BJ (cell line): ENCODE data around the gene APOL4. TPM values are rescaled to one million over a fixed set of nuclear protein-coding genes. Genes with fewer than 3 reads are reported as not detected.
"Not testable (repeated sequence)": the region's sequence is repeated elsewhere in the genome, so short reads cannot be mapped to it uniquely, and the experiment has no call there.

Experiments used
- CTCF ChIA-PET: fragments of 350-600 bp; formaldehyde crosslinking; extraction: SDS; loops from one replicate; lab custom pipeline; 2021; ENCODE audit warnings: antibody characterized with exemption, inconsistent platforms; lab: Yijun Ruan, JAX
- POLR2A ChIA-PET: fragments of 300-600 bp; sonication (Branson Sonifier 250); formaldehyde crosslinking; extraction: SDS; loops from one replicate; lab custom pipeline; 2021; ENCODE audit warnings: antibody characterized with exemption; lab: Charles Lee
- DNase-seq: peaks from one replicate; pipeline ENCODE4 v3.0.0-alpha.2; 2011; ENCODE audit warnings: low read depth
- H3K27me3 ChIP-seq: 2 replicates; pipeline ENCODE4 v1.6.0; 2011; ENCODE audit warnings: low read length; ENCODE audit not compliant: control insufficient read depth, insufficient read depth
- H3K36me3 ChIP-seq: 2 replicates; pipeline ENCODE4 v1.5.1; 2011; ENCODE audit warnings: low read length; ENCODE audit not compliant: control insufficient read depth, insufficient read depth
- H3K4me3 ChIP-seq: 2 replicates; pipeline ENCODE4 v1.5.1; 2011; ENCODE audit warnings: low read depth, mild to moderate bottlenecking, control low read depth, low read length
- polyA plus RNA-seq: library from polyadenylated mRNA; depleted of rRNA; stranded (reverse); fragments of >200 nt; gene quantifications from 2 replicates; pipeline ENCODE4 v1.2.3, GENCODE V29; 2011
- TF ChIP-seq, protein P1 (sequence below): IDR thresholded peaks from 2 replicates; pipeline ENCODE4 v1.5.1; 2011; ENCODE audit warnings: low read depth, mild to moderate bottlenecking, control low read depth, inconsistent platforms, low read length, moderate library complexity; ENCODE audit not compliant: insufficient read depth

Gene APOL4
- polyA plus RNA-seq, 1 experiment: 0.16 TPM

DNA sequence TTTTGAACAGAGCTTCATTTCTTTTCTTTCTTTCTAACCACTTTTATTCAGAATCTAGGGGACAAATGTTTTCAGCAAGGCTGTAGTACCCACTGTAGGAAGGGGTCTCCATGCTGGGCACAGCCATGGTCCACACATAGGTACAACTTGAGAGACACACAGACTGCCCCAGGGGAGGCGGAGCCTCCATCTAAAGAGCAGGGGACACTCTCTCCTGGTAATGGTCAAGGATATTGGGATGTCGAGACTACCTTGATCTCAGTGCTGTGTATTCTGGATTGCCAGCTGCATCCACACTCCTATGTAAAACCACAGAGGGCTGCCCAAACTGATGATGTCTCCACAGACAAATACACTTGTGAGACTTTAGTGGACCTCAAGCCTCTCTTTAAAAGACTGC lies 38.1 kb downstream of the APOL4 start:
- CTCF ChIA-PET: interaction anchor here (1.0 to 3.9 kb wide), 9 partner anchors 11 to 98 kb away, joined by 3 to 39 read pairs (median 6); partner anchors contain the start of gene APOL2
- no peaks in the 10 kb centered on the region; the same call in 1 of the 2 replicates for H3K27me3 ChIP-seq
- no peak for DNase-seq
- H3K4me3 ChIP-seq: no peak overlapping the region
- no peaks in the 10 kb centered on the region for H3K36me3 ChIP-seq
- POLR2A ChIA-PET: no interaction called here
- TF ChIP-seq, protein P1, sequence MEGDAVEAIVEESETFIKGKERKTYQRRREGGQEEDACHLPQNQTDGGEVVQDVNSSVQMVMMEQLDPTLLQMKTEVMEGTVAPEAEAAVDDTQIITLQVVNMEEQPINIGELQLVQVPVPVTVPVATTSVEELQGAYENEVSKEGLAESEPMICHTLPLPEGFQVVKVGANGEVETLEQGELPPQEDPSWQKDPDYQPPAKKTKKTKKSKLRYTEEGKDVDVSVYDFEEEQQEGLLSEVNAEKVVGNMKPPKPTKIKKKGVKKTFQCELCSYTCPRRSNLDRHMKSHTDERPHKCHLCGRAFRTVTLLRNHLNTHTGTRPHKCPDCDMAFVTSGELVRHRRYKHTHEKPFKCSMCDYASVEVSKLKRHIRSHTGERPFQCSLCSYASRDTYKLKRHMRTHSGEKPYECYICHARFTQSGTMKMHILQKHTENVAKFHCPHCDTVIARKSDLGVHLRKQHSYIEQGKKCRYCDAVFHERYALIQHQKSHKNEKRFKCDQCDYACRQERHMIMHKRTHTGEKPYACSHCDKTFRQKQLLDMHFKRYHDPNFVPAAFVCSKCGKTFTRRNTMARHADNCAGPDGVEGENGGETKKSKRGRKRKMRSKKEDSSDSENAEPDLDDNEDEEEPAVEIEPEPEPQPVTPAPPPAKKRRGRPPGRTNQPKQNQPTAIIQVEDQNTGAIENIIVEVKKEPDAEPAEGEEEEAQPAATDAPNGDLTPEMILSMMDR: no peak

DNA sequence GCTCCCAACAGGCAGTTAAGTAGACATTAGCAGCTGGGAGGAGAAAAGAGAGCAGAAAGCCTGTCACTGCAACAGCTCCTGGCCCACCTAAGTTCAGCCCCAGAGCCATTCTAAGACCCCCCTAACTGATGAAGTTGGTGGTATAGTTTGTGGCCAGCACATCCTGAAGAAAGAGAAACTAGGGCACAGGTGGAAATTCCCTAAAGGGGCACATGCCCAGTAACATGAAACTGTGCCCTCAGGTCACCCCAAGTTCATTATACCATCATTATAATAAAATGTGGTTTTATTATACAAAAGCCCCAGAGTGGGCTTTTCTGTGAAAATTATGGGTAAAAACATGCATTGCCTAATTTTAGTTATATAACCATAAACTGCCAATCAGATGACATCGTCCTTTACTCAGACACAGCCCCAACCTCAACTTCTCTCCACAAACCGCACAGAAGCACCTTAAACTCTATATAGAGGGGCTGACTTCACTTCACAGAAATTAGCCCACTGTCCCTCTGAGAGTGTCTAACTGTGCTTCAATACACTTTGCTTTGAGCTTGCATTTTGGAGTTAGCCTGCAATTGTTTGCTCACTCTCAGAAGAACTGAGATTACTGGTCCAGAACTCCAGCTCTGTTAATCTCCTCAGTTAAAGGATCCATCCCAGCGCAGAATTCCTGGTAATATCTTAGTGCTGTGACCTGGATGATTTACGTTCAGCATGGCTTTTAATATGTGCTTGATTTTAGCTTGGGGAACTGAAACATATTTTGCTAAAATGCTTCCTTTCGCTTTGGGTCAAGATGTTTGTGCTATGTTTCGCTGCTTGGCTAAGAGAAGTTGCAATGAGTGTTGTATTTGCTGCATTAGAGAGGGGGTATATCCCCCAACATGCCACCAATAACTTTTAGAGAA lies 39.2 kb downstream of the APOL4 start:
- no peaks in the 10 kb centered on the region; the same call in 1 of the 2 replicates for H3K27me3 ChIP-seq
- POLR2A ChIA-PET: no interaction called here
- H3K36me3 ChIP-seq: no peaks in the 10 kb centered on the region
- H3K4me3 ChIP-seq: no peak overlapping the region
- no peak for DNase-seq
- CTCF ChIA-PET: interaction anchor here (0.6 to 3.9 kb wide), 10 partner anchors 10 to 97 kb away, joined by 3 to 39 read pairs (median 5); partner anchors contain the start of gene APOL2
- TF ChIP-seq, protein P1: no peak

DNA sequence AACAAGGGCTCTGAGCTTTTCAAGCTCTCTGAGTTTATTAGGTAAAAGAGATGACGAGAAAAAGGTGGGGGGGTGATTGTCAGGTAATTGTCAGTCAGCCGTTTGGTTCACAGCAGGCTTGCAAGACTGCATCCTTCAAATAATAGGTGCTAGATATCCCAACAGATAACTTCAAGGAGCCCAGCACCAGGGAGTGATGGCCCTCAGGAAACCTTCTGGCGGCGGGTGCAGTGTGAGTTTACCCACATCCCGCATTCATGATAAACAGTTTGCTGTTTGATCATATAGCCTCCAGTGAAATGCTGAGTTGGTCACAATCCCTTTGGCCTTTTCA lies 39.8 kb downstream of the APOL4 start:
- POLR2A ChIA-PET, H3K36me3 ChIP-seq, H3K27me3 ChIP-seq, H3K4me3 ChIP-seq, DNase-seq: not testable (repeated sequence)
- CTCF ChIA-PET: interaction anchor here (1.5 to 3.6 kb wide), 4 partner anchors 12 to 19 kb away, joined by 4 to 13 read pairs (median 7); no protein-coding TSS in a partner anchor

DNA sequence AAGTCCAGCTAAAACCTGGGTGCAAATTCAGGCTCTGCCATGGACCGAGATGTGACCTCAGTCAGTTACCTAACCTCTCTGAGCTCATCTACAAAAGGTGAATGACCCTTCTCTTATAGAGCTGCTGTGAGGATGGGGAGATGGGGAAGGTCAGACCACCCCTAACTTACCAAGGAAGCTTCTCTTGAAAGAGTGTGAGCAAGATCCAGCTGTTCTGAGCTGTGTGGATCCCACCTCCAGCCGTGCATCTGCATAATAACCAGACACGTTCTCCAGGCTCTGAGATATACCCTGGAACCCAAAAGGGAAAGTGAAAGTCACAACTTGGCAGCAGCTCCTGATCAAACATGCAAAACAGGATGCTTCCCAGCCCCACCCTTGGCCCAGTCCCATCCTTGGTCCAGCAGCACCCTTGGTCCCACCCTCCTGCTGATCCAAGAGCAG lies 41.1 kb downstream of the APOL4 start, which contains the start of gene APOL3:
Gene APOL3 (minus strand): TSS at position 257 of the 444 bp plus-strand sequence. CDS start 11,700 bp downstream, outside the sequence.
- TF ChIP-seq, protein P1: no peak
- CTCF ChIA-PET: interaction anchor here (1.0 to 3.6 kb wide), 4 partner anchors 15 to 25 kb away, joined by 3 to 13 read pairs (median 7); no protein-coding TSS in a partner anchor
- Histone ChIP-seq H3K4me3 (peak within 1 kb of the TSS; percentile 4; the same call in 1 of the 2 replicates), H3K27me3 (no peaks in the 10 kb centered on the region; the same call in 1 of the 2 replicates), H3K36me3 (no peaks in the 10 kb centered on the region)
- POLR2A ChIA-PET: no interaction called here
- DNase-seq: no peak

DNA sequence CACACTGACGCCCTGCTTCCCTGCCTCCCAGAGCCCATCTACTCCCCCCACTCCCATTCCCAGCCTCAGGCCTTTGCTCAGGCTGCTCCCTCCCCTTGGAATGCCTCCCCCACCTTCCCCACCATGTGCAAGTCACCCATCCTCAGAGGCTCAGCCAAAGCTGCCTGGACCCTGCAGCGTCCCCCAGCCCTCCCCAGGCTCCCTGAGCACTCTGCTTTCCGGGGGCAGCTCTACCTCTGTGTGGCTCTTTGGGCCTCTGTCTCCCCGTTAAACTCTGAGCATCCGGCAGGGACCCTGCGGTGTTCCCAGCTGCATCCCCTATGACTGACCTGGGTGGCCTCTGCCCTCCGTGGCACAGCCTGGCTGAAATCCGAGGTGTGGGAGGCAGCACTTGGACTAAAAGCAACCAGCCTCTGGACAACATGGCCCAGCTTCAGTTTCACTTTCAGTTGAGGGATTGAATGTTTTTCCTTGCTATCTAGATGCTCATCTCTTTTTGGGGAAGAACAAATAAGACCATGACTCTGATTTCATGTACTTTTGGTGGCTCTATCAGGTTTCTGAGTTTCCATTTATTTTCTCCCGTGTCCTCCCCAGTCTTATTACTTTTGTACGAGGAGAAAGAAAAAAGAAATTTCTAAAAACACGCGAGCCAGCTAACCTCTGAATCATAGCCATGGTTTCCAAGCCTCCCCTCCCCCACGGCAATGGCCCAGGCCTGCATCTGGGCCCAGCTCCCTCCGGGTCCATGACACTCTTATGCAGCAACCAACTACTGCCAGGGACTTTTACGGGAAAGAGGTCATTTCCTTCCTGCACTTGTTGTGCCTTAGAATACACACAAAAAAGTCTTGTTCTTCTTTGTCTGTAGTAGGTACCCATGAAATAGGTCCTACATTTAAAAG lies 44.8 kb downstream of the APOL4 start:
- TF ChIP-seq, protein P1: no peak
- ChIA-PET POLR2A (interaction anchor here (0.5 kb wide), 1 partner anchor 12 kb away, joined by 8 read pairs; no protein-coding TSS in a partner anchor), CTCF (interaction anchor here (0.7 to 2.9 kb wide), 6 partner anchors 12 to 330 kb away, joined by 3 to 24 read pairs (median 4); no protein-coding TSS in a partner anchor)
- Histone ChIP-seq H3K4me3 (peak overlapping the region; percentile 33), H3K36me3 (no peaks in the 10 kb centered on the region), H3K27me3 (no peaks in the 10 kb centered on the region; the same call in 1 of the 2 replicates)
- peak; percentile 45 for DNase-seq
